Measurements from ENCODE around the gene PLEKHA7. TPM values are rescaled to one million over a fixed set of nuclear protein-coding genes. Genes with fewer than 3 reads are reported as not detected.

PLEKHA7 gene
- total RNA-seq, 2 experiments from 2014 or later, result 0.13 TPM; not detected in 1

DNA sequence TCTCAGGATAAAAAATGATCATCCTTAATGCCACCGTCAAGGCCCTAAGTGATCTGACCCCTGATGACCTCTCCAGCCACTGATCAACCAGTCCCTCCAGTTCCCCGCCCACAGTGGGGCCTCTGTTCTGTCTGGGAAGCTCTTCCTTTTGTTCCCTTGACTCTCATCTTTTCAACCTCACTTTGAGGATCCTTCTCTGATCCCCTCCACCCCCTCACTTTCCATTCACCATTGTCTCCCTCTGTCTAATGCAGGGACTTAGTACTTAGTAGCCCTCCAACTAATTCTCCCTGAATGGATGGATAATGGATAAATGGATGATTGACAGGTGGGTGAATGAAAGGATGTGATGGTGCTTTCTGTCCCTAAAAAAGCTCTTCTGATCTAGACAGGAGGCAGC lies 230.1 kb downstream of the PLEKHA7 start:
- no peaks in the 10 kb centered on the region for H3K79me2 ChIP-seq (ENCODE audit: insufficient read depth, low read depth, low read length)

DNA sequence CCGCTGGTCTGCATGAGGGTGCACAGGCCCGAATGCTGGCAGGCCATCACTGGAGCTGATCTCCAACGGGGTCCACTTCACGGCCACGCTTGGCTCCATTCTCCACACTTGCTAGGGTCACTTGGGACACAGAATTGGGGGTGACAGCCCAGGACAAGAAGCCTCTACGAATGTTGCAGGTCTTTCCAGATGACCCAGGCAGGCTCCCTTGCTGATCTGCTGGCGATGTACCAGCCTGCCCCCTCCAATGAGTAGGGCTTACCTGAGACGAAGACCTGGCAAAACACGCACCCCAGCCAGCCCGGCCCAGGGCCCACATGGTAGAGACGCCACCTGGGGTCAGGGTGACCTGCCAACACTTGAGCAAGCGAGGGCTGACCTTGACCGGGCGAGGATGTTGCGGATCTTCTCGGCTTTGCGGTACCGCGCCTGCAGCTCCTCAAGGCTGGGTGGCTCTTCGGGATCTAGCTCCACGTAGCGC lies 230.9 kb downstream of the PLEKHA7 start:
- ChIA-PET CTCF (ENCODE audit: unreplicated experiment) (no interaction called here), POLR2A (no interaction called here)
- H3K4me1 ChIP-seq (ENCODE audit: insufficient read depth, low read length, poor library complexity, severe bottlenecking), result no peaks in the 10 kb centered on the region
- no peak overlapping the region for H2AFZ ChIP-seq (ENCODE audit: low read length)
- no peak overlapping the region for H3K4me2 ChIP-seq (ENCODE audit: low read length)
- no peak for DNase-seq (ENCODE audit: low spot score)
- H3K4me3 ChIP-seq (ENCODE audit: low read depth, low read length, poor library complexity, severe bottlenecking), result no peak overlapping the region
- no peaks in the 10 kb centered on the region for H4K20me1 ChIP-seq (ENCODE audit: insufficient read depth, low read length)
- no peak for TF ChIP-seq EZH2phosphoT487 (IDR thresholded peaks at IDR 0.05; ENCODE audit: borderline replicate concordance, low read depth, low read length)
- TF ChIP-seq, protein P1, sequence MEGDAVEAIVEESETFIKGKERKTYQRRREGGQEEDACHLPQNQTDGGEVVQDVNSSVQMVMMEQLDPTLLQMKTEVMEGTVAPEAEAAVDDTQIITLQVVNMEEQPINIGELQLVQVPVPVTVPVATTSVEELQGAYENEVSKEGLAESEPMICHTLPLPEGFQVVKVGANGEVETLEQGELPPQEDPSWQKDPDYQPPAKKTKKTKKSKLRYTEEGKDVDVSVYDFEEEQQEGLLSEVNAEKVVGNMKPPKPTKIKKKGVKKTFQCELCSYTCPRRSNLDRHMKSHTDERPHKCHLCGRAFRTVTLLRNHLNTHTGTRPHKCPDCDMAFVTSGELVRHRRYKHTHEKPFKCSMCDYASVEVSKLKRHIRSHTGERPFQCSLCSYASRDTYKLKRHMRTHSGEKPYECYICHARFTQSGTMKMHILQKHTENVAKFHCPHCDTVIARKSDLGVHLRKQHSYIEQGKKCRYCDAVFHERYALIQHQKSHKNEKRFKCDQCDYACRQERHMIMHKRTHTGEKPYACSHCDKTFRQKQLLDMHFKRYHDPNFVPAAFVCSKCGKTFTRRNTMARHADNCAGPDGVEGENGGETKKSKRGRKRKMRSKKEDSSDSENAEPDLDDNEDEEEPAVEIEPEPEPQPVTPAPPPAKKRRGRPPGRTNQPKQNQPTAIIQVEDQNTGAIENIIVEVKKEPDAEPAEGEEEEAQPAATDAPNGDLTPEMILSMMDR (conservative IDR thresholded peaks at IDR 0.05; ENCODE audit: low read length), result no peak
- H3K79me2 ChIP-seq (ENCODE audit: insufficient read depth, low read depth, low read length), result no peaks in the 10 kb centered on the region
- H3K27ac ChIP-seq (ENCODE audit: low read depth, low read length, poor library complexity, severe bottlenecking), result no peak overlapping the region
- intact Hi-C loops (cut with micrococcal nuclease; ENCODE audit: unreplicated experiment), result no loop called here
- BruUV-seq (replicated peaks), result no TSS peak
- no peaks in the 10 kb centered on the region for H3K36me3 ChIP-seq (ENCODE audit: insufficient read depth, low read length)
- no peaks in the 10 kb centered on the region for H3K9me2 ChIP-seq (ENCODE audit: insufficient read depth, low read length)
- H3K9me3 ChIP-seq (ENCODE audit: low read length), result no peaks in the 10 kb centered on the region

More for the DNA sequence above, 230.1 kb downstream of the PLEKHA7 start:
- no peaks in the 10 kb centered on the region for H3K9me3 ChIP-seq (ENCODE audit: low read length)
- TF ChIP-seq, protein P1 (conservative IDR thresholded peaks at IDR 0.05; ENCODE audit: low read length), result no peak
- no peak for TF ChIP-seq EZH2phosphoT487 (IDR thresholded peaks at IDR 0.05; ENCODE audit: borderline replicate concordance, low read depth, low read length)
- no peak for DNase-seq (ENCODE audit: low spot score)
- H4K20me1 ChIP-seq (ENCODE audit: insufficient read depth, low read length), result no peaks in the 10 kb centered on the region
- no peaks in the 10 kb centered on the region for H3K9me2 ChIP-seq (ENCODE audit: insufficient read depth, low read length)
- no peaks in the 10 kb centered on the region for H3K4me1 ChIP-seq (ENCODE audit: insufficient read depth, low read length, poor library complexity, severe bottlenecking)
- ChIA-PET CTCF (ENCODE audit: unreplicated experiment) (no interaction called here), POLR2A (interaction anchor here (0.6 kb wide), 1 partner anchor 1023 kb away, joined by 7 read pairs; no protein-coding TSS in a partner anchor)
- H3K4me3 ChIP-seq (ENCODE audit: low read depth, low read length, poor library complexity, severe bottlenecking), result no peak overlapping the region
- H3K4me2 ChIP-seq (ENCODE audit: low read length), result no peak overlapping the region
- intact Hi-C loops (cut with micrococcal nuclease; ENCODE audit: unreplicated experiment), result no loop called here
- H3K36me3 ChIP-seq (ENCODE audit: insufficient read depth, low read length), result no peaks in the 10 kb centered on the region
- no peak overlapping the region for H3K27ac ChIP-seq (ENCODE audit: low read depth, low read length, poor library complexity, severe bottlenecking)
- H2AFZ ChIP-seq (ENCODE audit: low read length), result no peak overlapping the region
- BruUV-seq (replicated peaks), result no TSS peak
